ENCODE measurements around the gene ORAI1. TPM values are rescaled to one million over a fixed set of nuclear protein-coding genes. Genes with fewer than 3 reads are reported as not detected.

The ORAI1 gene
- total and polyA plus RNA-seq, 2 of the 13 experiments (the other 11 are each of a cell fraction or from before 2014, with no cell fraction given) = 9.2 to 17.2 TPM

GRCh38 chr12:121579981-121580868, 46.1 kb upstream of the ORAI1 start (continued):
- TF ChIP-seq NR0B2 (CRISPR knock-in tag; IDR thresholded peaks at IDR 0.05) (no peak), GPN1 (CRISPR knock-in tag; IDR thresholded peaks at IDR 0.05; ENCODE audit: borderline replicate concordance) (no peak), ZNF782 (CRISPR knock-in tag; IDR thresholded peaks at IDR 0.05; ENCODE audit: borderline replicate concordance) (no peak), ATRX (CRISPR knock-in tag; IDR thresholded peaks at IDR 0.05; ENCODE audit: borderline replicate concordance) (no peak), ZNF354B (CRISPR knock-in tag; IDR thresholded peaks at IDR 0.05) (no peak), AGO1 (IDR thresholded peaks at IDR 0.05; ENCODE audit: low read depth, low read length, poor library complexity, severe bottlenecking) (no peak), NONO (IDR thresholded peaks at IDR 0.05) (no peak), NONO (CRISPR knock-in tag; conservative IDR thresholded peaks at IDR 0.05) (no peak), ZNF713 (CRISPR knock-in tag; IDR thresholded peaks at IDR 0.05) (no peak), ZNF709 (CRISPR knock-in tag; IDR thresholded peaks at IDR 0.05) (no peak), BCL6 (CRISPR knock-in tag; IDR thresholded peaks at IDR 0.05) (no peak), SMAD3 (CRISPR knock-in tag; IDR thresholded peaks at IDR 0.05) (no peak), ZNF770 (CRISPR knock-in tag; IDR thresholded peaks at IDR 0.05) (no peak), ZBTB8A (CRISPR knock-in tag; IDR thresholded peaks at IDR 0.05; ENCODE audit: borderline replicate concordance, low read depth) (no peak), GABPB1 (CRISPR knock-in tag; IDR thresholded peaks at IDR 0.05) (peak; percentile 37; the same call in 1 of the 2 replicates), GRHL1 (CRISPR knock-in tag; conservative IDR thresholded peaks at IDR 0.05) (no peak), SOX5 (CRISPR knock-in tag; IDR thresholded peaks at IDR 0.05; ENCODE audit: borderline replicate concordance) (peak; percentile 5; the same call in 1 of the 2 replicates)
- TF ChIP-seq, protein P1, sequence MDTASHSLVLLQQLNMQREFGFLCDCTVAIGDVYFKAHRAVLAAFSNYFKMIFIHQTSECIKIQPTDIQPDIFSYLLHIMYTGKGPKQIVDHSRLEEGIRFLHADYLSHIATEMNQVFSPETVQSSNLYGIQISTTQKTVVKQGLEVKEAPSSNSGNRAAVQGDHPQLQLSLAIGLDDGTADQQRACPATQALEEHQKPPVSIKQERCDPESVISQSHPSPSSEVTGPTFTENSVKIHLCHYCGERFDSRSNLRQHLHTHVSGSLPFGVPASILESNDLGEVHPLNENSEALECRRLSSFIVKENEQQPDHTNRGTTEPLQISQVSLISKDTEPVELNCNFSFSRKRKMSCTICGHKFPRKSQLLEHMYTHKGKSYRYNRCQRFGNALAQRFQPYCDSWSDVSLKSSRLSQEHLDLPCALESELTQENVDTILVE (CRISPR knock-in tag; IDR thresholded peaks at IDR 0.05) = 0 out of 2 replicates have a peak, but pooled peaks have one; percentile 31
- TF ChIP-seq, protein P2, sequence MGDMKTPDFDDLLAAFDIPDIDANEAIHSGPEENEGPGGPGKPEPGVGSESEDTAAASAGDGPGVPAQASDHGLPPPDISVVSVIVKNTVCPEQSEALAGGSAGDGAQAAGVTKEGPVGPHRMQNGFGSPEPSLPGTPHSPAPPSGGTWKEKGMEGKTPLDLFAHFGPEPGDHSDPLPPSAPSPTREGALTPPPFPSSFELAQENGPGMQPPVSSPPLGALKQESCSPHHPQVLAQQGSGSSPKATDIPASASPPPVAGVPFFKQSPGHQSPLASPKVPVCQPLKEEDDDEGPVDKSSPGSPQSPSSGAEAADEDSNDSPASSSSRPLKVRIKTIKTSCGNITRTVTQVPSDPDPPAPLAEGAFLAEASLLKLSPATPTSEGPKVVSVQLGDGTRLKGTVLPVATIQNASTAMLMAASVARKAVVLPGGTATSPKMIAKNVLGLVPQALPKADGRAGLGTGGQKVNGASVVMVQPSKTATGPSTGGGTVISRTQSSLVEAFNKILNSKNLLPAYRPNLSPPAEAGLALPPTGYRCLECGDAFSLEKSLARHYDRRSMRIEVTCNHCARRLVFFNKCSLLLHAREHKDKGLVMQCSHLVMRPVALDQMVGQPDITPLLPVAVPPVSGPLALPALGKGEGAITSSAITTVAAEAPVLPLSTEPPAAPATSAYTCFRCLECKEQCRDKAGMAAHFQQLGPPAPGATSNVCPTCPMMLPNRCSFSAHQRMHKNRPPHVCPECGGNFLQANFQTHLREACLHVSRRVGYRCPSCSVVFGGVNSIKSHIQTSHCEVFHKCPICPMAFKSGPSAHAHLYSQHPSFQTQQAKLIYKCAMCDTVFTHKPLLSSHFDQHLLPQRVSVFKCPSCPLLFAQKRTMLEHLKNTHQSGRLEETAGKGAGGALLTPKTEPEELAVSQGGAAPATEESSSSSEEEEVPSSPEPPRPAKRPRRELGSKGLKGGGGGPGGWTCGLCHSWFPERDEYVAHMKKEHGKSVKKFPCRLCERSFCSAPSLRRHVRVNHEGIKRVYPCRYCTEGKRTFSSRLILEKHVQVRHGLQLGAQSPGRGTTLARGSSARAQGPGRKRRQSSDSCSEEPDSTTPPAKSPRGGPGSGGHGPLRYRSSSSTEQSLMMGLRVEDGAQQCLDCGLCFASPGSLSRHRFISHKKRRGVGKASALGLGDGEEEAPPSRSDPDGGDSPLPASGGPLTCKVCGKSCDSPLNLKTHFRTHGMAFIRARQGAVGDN (CRISPR knock-in tag; IDR thresholded peaks at IDR 0.05) = peak; percentile 35
